Adipose tissue (tissue), 3 donors: ENCODE results near the gene GAS1. TPM values are rescaled to one million over a fixed set of nuclear protein-coding genes. Genes with fewer than 3 reads are reported as not detected.

Experiments
- H3K27ac ChIP-seq: one replicate; pipeline ENCODE4 v1.5.1; 2013; ENCODE audit warnings: low read depth, low read length
- WGBS, 3 donors: extraction: QIAGEN DNeasy Blood & Tissue Kit; methylation state at CpG; one replicate each; pipeline ENCODE4 v1.1.7; 2013; 5-methylcytosine and 5-hydroxymethylcytosine counted together
- polyA plus RNA-seq, 3 donors: library from polyadenylated mRNA; stranded (reverse); fragments of 200-250 nt; gene quantifications; one replicate each; pipeline ENCODE4 v1.2.3, GENCODE V29; 2013
- donor health status: healthy with polysubstance abuse.
- donor health status: Bipolar disorder and iron deficiency.
- donor health status: healthy.

The GAS1 gene, protein sequence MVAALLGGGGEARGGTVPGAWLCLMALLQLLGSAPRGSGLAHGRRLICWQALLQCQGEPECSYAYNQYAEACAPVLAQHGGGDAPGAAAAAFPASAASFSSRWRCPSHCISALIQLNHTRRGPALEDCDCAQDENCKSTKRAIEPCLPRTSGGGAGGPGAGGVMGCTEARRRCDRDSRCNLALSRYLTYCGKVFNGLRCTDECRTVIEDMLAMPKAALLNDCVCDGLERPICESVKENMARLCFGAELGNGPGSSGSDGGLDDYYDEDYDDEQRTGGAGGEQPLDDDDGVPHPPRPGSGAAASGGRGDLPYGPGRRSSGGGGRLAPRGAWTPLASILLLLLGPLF
- 10 to 100 TPM in 2 of 3 donors, 1 to 10 TPM in 1; 8.3 to 67.1 (median 35.0) TPM for polyA plus RNA-seq

DNA sequence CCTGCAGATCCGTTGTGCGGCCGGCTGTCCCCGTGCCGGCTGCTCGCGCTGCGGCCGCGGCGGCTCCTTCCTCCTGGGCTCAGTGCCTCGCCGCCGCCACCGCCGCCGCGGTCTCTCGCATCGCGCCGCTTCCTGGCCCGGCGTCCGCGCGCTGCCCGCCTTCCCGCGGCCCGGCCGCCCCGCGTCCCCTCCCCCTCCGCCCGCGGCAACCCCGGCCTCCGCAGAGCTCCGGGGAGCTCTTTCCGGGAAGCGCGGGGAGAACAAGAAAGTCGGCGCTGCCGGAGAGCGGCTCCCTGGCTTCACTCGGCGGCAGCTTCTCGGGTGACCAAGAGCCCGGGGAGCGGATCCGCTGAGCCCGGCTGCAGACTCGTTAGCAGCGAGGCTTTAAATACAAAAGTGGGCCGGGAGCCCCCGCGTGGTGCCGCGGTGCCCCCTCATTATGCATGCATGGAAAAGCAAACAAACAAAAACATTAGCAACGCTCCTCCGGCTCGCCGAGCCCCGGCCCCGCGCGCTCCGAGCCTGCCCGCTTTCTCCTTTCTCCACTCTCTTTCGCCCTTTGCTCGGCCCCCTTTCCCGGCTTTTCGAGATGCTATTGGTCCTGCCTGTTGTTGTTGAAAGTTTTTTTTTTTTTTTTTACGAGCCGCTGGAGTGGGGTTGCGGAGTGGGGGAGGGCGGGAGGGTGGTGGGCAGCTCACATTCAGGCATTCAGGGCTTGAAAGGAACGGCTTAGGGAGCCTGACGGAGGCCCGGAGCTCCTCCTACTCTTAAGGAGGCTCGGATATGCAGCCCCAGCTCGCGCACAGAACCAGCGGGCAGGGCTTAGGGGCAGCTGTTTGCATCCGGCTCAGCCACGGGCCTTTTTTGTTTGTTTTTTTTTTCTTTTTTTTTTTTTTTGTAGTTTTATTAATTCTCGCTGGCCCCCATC, at the start of gene GAS1:
GAS1 (minus strand) TSS at position 361 of the 928 bp plus-strand sequence. CDS start 727 bp downstream, outside the sequence.
- WGBS, 3 donors, result 0 to 1% (median 0%) methylated on average over 82 to 89 of the region's 89 CpGs
- peak within 1 kb of the TSS; percentile 32 for H3K27ac ChIP-seq

DNA sequence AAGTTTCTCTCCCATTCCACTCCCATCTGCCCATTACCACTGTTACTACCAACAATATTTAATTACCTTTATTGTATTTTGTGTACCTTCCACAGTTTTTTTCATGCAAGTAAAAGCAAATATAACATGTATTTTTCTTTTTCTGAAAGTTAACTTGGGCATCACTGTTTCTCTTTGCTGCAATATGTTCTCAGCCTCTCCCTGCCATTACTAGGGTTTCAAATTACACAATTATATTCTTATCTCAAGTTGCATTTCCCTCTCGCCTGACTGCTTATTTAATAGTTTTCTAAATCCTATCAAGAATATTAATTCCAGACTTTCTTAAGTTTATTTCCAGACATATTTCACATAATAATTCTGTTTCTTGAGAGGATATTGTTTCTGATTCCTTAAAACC, 46.9 kb upstream of the GAS1 start:
- 13 to 61% (median 44%) methylated on average over 1 of the region's 1 CpG for WGBS, 3 donors
- H3K27ac ChIP-seq, result no peak overlapping the region

- no peak overlapping the region for H3K27ac ChIP-seq
These were observed 46.5 kb upstream of the GAS1 start for GRCh38 chr9:86993830-86994229.

GRCh38 chr9:86991077-86991476, 43.8 kb upstream of the GAS1 start:
- WGBS, 3 donors, result 75 to 90% (median 84%) methylated on average over 4 of the region's 4 CpGs
- no peak overlapping the region for H3K27ac ChIP-seq

- WGBS, 3 donors, result 76 to 92% (median 81%) methylated on average over 2 of the region's 2 CpGs
- H3K27ac ChIP-seq, result no peak overlapping the region
These were observed 43.0 kb upstream of the GAS1 start for GRCh38 chr9:86990290-86990689.

GRCh38 chr9:86987900-86988299, 40.6 kb upstream of the GAS1 start:
- no peak overlapping the region for H3K27ac ChIP-seq
- whole genome bisulfite sequencing, 3 donors, result 76 to 89% (median 76%) methylated on average over 2 of the region's 2 CpGs

- no peak overlapping the region for H3K27ac ChIP-seq
- WGBS, 3 donors, result 75 to 81% (median 79%) methylated on average over 2 of the region's 2 CpGs
These were observed 37.9 kb upstream of the GAS1 start for GRCh38 chr9:86985132-86985647.

DNA sequence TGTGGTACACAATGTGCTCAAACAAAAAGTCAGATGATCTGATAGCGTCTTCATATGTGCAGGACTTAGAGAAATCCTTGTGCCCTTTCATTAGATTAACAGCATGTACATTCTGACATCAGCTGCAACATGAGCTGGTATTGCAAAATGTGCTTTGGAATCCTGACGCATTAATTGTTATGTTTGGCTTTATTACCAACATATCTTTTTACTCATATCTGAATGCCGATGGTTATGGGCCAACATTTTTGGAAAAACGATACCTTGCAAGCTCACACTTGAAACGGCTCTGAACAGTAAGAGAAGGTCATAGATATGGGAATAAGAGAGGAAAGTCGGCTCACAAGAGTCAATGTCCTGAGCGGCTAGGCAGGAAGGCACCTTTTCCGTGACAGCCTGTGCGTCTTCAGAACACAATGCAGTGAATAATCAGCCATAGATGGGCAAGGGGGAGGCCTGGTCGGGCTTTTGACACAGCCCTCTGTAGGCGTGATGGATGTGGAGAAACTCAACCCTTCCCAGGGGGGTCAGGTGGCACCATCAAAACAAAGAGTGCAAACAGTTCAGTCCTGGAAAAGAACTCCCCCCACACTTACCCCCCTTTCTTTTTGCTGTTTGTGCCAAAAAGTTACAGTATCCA, 36.4 kb upstream of the GAS1 start:
- no peak overlapping the region for H3K27ac ChIP-seq
- 52 to 55% (median 55%) methylated on average over 11 of the region's 11 CpGs for WGBS, 3 donors

DNA sequence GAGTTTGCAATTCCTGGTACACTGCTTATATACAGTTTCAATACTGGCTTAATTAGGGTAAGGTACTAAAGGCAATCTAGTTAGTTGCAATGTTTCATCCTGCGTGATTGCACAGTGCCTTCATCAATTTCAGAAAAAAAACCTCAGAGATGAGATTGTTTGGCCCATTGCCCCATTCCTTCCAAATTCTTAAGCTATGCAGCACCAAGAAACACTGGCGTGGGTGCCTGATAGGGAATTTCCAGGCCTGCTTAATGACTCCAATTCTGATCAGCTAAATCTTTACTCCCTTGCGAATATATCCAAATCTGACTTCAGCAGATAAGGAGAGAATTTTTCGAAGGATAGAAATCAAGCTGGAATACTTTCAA, 35.9 kb upstream of the GAS1 start:
- no peak overlapping the region for H3K27ac ChIP-seq
- 63 to 66% (median 65%) methylated on average over 4 of the region's 4 CpGs for WGBS, 3 donors

DNA sequence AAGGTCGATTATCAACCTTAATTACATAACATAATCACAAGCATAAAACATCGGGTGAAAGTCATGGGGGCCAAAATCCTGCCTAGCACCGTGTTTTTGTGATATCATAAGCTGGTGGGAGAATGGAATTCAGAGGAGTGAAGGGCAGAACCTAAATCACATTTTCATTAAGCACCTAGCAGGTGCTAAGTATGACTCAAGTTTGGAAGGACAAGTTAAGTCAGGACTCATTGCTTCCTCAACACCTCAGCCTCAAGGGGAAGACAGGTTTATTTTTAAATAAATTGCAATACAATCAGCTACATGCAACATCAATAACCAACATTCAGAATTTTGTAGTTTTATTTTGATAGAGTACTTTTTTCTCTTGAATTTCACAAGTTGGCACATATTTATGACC, 33.5 kb upstream of the GAS1 start:
- H3K27ac ChIP-seq, result no peak overlapping the region
- WGBS, 3 donors, result 69 to 87% (median 75%) methylated on average over 3 of the region's 3 CpGs

- WGBS, 3 donors, result 85 to 97% (median 93%) methylated on average over 1 of the region's 1 CpG
- no peak overlapping the region for H3K27ac ChIP-seq
These were observed 32.4 kb upstream of the GAS1 start for GRCh38 chr9:86979657-86980056.

DNA sequence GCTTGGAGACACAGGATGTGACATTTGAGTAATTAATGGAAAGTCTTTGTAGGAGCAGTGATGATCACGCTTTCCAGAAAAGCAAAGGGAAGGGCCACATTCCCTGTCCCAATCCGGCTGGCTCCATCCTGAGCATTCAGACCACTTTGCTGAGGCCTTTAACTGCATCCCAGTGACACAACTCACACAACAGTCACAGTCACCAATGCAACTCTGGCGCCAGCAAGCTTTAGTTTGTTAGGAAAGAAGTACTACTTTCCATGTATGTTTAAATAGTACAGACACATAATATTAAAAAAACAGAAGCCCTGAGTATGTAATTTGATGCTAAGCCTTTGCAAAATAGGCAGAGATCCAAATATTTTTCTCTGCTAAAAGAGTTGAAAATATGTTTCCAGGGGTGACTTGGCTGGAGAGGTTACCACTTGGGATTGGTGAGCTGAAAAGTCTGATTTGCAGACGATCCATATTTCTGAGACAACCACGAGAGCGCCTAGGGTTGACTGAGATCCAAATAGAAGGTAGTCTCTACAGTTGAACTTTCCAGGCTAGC, 31.7 kb upstream of the GAS1 start:
- 64 to 86% (median 66%) methylated on average over 6 of the region's 6 CpGs for WGBS, 3 donors

GRCh38 chr9:86978413-86978812, 31.1 kb upstream of the GAS1 start:
- WGBS, 3 donors, result 73 to 96% (median 74%) methylated on average over 2 of the region's 2 CpGs
- no peak overlapping the region for H3K27ac ChIP-seq

More for the DNA sequence above, 31.7 kb upstream of the GAS1 start:
- H3K27ac ChIP-seq, result no peak overlapping the region

DNA sequence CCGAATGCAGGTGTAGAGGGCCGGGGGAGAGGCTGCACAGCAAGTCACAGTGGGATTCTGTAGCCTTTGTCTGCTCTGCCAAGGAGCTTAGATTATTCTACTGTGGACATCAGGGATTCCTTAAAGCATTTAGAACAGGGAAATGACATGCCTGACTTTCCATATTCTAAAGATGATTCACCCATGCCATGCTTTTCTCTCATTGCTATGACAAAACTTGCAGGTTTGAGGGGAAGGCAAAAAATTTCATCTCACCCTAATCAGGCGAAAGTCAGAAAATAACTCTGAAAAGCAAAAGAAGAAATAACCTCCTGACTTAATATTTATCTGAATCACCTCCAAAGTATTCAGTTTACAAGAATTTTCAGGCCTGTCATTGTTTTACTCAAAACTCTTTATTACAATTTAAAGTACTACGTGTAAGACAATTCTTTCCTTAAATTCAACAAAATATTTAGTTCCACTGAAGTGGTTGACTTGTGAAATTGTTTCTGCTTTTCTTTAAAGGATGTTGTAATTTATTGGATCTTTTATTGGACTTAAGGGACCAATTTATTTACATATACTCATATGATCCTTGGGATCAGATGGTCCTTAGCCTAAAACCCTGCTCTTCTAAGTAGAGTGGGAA, 30.0 kb upstream of the GAS1 start:
- H3K27ac ChIP-seq, result no peak overlapping the region
- 82 to 95% (median 84%) methylated on average over 4 of the region's 4 CpGs for WGBS, 3 donors

DNA sequence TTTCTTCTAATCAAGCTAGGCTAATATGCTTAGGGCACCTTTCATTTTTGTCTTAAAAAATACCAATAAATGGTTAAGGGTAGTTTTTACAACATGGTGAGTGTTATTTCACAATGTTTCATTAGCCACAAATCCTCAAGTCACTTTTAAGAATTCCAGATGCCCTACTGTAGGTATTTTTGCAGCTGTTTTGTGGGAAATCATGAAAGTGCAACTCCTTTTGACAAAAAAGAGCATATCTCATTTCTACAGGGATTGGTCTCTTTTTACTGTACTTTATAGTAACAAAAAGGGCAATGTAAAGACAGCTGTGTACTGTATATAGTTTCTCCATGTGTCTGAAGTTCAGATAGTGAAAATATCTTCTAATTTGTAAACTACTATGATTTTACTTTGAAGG, 28.3 kb upstream of the GAS1 start:
- H3K27ac ChIP-seq, result no peak overlapping the region

DNA sequence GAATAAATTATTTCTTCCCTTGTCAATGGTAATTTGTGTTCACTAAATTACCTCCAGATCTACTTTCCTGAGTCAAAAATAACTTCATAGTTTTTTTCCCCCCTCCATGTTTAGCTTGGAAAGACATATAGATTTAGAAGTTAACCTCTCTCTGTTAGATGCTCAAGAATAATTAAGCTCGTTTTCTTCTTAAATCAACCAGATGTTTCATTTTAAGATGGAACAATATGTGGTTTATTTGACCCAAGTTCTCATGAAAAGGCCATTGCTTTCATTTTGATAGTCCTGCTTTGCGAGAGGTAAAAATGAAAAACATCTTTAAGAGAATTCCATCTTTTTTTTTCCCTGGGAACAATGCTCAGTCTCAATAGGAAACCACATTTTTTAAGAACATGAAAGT, 27.7 kb upstream of the GAS1 start:
- WGBS, 3 donors, result 84 to 88% (median 86%) methylated on average over 2 of the region's 2 CpGs
- H3K27ac ChIP-seq, result no peak overlapping the region

GRCh38 chr9:86974421-86974820, 27.1 kb upstream of the GAS1 start:
- no peak overlapping the region for H3K27ac ChIP-seq
- 85 to 98% (median 90%) methylated on average over 2 of the region's 2 CpGs for whole genome bisulfite sequencing, 3 donors

GRCh38 chr9:86971742-86972141, 24.4 kb upstream of the GAS1 start:
- H3K27ac ChIP-seq, result no peak overlapping the region
